ENCODE data around the gene CMIP. TPM values are rescaled to one million over a fixed set of nuclear protein-coding genes. Genes with fewer than 3 reads are reported as not detected.
A peak's percentile ranks its signal among the peaks of the same experiment; 100 is the strongest.

Gene CMIP
- total RNA-seq, 2 experiments from 2014 or later: 28.1 to 29.7 TPM

DNA sequence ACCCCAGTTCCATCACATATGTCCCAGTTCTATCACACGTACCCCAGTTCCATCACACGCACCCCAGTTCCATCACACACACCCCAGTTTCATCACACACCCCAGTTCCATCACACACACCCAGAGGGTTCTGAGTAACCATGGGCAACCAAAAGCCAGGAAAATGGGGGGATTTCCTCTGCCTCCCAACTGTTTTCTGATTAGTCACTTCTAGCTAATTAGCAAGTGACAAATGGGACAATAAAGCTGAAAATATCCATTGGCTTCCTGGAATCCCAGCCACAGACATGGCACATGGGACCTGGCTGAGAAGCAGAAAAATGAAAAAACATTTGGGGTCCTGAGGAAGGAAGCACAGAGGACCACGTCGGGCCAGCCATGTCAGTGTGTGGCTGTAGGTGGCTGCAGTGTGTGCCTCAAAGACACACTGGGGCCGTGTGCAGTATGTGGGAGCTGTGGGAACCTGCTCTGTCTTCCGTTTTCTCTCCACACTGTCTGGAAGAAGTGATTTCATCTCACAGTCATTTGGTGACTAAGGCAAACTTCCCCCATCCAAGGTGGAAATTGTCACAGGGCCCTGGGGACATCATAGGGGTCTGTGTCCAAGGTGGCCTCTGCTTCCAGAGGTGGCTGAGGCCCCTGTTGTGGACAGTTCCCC lies 106.7 kb downstream of the CMIP start:
- peaks cover 25% of the 10 kb centered on the region for H3K4me1 Mint-ChIP-seq
- H3K27me3 Mint-ChIP-seq: no peaks in the 10 kb centered on the region

DNA sequence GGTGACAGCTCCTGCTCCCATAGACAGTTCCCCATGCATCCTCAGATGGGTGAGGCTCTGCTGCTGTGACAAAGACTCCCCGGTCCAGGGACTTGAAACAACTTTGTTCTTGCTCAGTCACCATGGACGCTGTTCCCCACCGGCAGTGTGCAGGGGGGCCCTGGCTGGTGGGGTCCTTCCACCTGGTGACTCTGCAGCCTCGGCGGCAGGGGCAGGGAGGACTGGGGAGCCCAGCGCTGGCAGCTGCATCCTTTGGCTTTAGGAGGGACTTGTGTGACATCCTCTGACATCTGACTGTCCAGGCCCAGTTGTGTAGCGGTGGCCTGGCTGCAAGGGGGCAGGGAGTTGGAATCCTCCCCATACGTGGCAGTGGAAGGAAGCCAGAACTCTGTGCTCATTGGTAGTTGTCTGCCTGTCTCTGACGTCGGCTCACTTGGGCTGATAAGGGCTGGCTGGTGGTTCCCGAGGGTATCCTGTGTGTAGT lies 107.3 kb downstream of the CMIP start:
- no peaks in the 10 kb centered on the region for H3K27me3 Mint-ChIP-seq
- DNase-seq: no peak
- H3K27ac Mint-ChIP-seq: no peak overlapping the region
- H3K9me3 Mint-ChIP-seq: no peaks in the 10 kb centered on the region
- H3K4me3 Mint-ChIP-seq: no peak overlapping the region
- H3K36me3 Mint-ChIP-seq: peaks cover 2% of the 10 kb centered on the region
- H3K4me1 Mint-ChIP-seq: peaks cover 25% of the 10 kb centered on the region

More for the DNA sequence above, 106.7 kb downstream of the CMIP start:
- peak overlapping the region; percentile 3 for H3K27ac Mint-ChIP-seq
- no peaks in the 10 kb centered on the region for H3K9me3 Mint-ChIP-seq
- peaks cover 2% of the 10 kb centered on the region for H3K36me3 Mint-ChIP-seq
- no peak for DNase-seq
- no peak overlapping the region for H3K4me3 Mint-ChIP-seq

DNA sequence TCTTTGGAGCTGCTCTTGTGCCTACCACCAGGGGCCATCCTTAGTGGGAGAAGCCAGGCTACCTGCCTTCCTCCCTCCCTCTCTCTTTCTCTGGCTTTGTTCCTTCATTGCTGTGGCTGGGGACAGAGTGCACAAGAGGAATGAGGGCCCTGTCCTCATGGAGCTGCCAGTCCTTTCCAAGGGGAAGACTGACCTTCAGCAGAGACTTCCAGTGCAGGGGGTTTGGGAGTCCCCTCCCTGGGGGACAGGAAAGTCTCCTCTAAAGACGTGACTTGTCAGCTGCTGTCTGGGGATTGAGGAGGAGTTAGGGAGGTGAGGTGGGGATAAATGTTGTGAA lies 108.1 kb downstream of the CMIP start:
- Mint-ChIP-seq H3K9me3 (no peaks in the 10 kb centered on the region), H3K36me3 (peaks cover 2% of the 10 kb centered on the region), H3K27me3 (no peaks in the 10 kb centered on the region), H3K4me1 (peaks cover 23% of the 10 kb centered on the region), H3K27ac (no peak overlapping the region), H3K4me3 (no peak overlapping the region)
- no peak for DNase-seq

GRCh38 chr16:81553080-81553813 lies 108.6 kb downstream of the CMIP start:
- DNase-seq: no peak
- Mint-ChIP-seq H3K27ac (no peak overlapping the region), H3K4me3 (no peak overlapping the region), H3K27me3 (no peaks in the 10 kb centered on the region), H3K36me3 (peaks cover 2% of the 10 kb centered on the region), H3K4me1 (peaks cover 23% of the 10 kb centered on the region), H3K9me3 (no peaks in the 10 kb centered on the region)

DNA sequence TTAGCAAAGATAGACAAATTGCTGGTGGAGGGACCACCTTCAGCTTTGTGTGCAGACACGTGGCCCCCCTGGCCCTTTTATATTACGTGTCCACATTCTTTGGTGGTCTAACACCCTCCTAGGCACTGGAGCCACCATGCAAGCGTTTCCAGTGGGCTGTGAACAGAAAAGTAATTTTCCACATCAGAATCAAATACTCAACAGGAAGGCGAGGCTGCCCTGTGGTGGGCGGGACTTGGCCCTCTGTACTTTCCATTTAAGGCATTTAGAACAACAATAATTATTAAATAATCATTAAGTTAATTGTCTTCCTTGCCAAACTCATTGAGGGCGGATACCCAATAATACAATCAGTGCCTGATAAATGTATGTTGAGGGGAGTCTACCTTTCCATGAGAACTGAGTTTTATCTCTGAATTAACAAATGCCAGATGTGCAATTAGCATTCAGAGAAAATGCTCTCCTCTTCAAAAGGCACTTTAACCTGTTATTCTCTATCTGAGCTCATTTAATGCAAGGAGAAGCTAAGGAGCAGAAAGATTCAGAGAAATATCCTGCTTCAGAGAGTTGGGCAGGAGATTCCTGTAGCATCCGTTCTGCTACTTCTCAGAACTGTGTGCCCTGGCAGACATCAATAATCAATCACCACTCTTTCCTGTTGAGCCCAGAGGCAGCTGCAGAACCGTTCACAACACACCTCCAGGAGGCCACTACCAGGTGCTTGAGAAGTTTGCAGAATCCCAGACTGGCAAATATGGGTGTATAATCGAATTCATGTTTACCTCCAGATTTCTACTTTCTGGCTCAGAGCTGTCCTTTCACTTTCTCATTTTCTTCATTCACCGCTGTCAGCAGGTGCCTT lies 109.4 kb downstream of the CMIP start:
- peaks cover 23% of the 10 kb centered on the region for H3K4me1 Mint-ChIP-seq
- H3K4me3 Mint-ChIP-seq: no peak overlapping the region
- no peaks in the 10 kb centered on the region for H3K9me3 Mint-ChIP-seq
- DNase-seq: no peak
- H3K27me3 Mint-ChIP-seq: no peaks in the 10 kb centered on the region
- H3K36me3 Mint-ChIP-seq: peaks cover 2% of the 10 kb centered on the region
- H3K27ac Mint-ChIP-seq: no peak overlapping the region

DNA sequence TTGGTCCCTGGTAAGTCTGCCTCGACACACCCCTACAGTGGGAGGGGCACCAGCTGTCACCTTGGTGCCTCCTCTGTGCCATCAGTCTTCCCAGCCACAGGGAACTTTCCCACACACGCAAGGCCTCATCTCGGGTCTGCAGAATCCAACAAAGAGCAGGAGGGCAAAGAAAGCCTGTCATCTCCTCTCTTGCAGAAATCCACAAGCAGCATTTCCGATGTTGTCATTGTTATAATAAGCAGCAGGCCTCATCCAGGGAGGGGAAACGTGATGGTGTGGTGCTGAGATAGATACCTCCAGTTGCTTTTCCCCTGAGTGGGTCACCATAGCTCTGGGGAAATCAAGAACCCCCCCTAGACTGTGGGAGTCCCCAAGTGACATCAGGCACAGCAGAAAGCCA lies 110.4 kb downstream of the CMIP start:
- no peaks in the 10 kb centered on the region for H3K27me3 Mint-ChIP-seq
- no peak overlapping the region for H3K27ac Mint-ChIP-seq
- DNase-seq: no peak
- no peak overlapping the region for H3K4me3 Mint-ChIP-seq
- H3K9me3 Mint-ChIP-seq: no peaks in the 10 kb centered on the region
- H3K36me3 Mint-ChIP-seq: peaks cover 2% of the 10 kb centered on the region
- peaks cover 18% of the 10 kb centered on the region for H3K4me1 Mint-ChIP-seq

DNA sequence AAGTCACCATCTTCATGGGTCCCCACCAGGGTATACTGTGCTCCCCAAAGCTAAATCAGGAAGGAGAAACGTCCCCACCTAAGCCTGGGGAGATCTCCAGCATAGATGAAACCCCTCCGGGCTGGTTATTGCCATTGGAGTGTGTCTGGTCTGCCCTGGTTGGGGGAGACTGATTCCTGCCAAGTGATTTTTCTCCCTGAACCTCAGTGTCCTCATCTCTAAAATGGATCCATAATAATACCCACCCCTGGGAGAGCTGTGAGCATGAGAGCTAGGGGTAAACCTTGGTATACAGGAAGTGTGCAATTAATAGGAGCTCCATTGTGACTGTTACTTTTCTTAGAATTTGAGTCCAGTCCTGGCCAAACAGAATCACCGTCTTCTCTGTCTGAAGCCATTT lies 111.1 kb downstream of the CMIP start:
- H3K27me3 Mint-ChIP-seq: no peaks in the 10 kb centered on the region
- H3K9me3 Mint-ChIP-seq: no peaks in the 10 kb centered on the region
- H3K4me1 Mint-ChIP-seq: peaks cover 20% of the 10 kb centered on the region
- H3K36me3 Mint-ChIP-seq: peaks cover 2% of the 10 kb centered on the region
- no peak overlapping the region for H3K4me3 Mint-ChIP-seq
- DNase-seq: no peak
- H3K27ac Mint-ChIP-seq: no peak overlapping the region

DNA sequence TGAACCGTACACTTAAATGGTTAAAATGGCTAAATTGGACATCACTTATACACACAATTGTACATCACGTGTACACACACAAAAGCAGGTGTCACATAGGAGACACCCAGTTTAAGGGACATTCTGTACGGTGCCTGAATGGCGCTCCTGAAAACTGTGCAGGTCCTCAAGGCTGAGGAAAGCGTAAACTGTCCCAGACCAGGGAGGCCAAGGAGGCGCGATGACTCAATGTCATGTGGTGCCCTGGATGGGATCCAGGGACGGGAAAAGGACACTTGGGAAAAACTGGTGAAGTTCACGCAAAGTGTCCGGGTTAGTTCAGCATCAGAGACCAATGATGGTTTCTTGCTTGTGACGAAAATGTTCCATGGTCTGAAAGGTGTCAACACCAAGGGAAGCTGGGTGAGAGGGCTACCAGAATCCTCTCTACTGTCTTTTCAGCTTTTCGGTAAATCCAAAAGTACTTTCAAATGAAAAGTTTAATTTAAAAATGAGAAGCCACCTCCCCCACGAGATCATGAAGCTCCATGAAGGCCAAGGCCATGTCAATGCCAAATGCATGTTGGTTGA lies 112.2 kb downstream of the CMIP start:
- H3K4me3 Mint-ChIP-seq: no peak overlapping the region
- peaks cover 15% of the 10 kb centered on the region for H3K4me1 Mint-ChIP-seq
- no peaks in the 10 kb centered on the region for H3K27me3 Mint-ChIP-seq
- no peaks in the 10 kb centered on the region for H3K9me3 Mint-ChIP-seq
- H3K27ac Mint-ChIP-seq: no peak overlapping the region
- H3K36me3 Mint-ChIP-seq: no peaks in the 10 kb centered on the region
- DNase-seq: no peak

DNA sequence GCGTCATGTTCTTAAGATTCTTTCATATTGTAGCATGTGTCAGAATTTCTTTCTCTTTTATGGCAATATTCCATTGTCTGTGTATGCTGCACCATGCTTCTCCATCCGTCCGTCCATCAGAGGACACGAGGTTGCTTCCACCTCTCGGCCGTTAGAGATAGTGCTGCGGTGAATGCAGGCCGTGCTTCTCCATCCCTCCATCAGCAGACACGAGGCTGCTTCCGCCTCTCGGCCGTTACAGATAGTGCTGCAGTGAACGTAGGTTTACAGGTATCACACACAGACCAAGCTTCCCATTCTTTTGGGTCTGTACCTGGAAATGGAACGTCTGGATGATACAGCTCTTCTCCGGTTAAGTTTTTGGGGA lies 113.5 kb downstream of the CMIP start:
- Mint-ChIP-seq H3K4me3 (no peak overlapping the region), H3K27me3 (no peaks in the 10 kb centered on the region), H3K9me3 (no peaks in the 10 kb centered on the region), H3K4me1 (peaks cover 12% of the 10 kb centered on the region), H3K27ac (no peak overlapping the region), H3K36me3 (no peaks in the 10 kb centered on the region)
- no peak for DNase-seq

DNA sequence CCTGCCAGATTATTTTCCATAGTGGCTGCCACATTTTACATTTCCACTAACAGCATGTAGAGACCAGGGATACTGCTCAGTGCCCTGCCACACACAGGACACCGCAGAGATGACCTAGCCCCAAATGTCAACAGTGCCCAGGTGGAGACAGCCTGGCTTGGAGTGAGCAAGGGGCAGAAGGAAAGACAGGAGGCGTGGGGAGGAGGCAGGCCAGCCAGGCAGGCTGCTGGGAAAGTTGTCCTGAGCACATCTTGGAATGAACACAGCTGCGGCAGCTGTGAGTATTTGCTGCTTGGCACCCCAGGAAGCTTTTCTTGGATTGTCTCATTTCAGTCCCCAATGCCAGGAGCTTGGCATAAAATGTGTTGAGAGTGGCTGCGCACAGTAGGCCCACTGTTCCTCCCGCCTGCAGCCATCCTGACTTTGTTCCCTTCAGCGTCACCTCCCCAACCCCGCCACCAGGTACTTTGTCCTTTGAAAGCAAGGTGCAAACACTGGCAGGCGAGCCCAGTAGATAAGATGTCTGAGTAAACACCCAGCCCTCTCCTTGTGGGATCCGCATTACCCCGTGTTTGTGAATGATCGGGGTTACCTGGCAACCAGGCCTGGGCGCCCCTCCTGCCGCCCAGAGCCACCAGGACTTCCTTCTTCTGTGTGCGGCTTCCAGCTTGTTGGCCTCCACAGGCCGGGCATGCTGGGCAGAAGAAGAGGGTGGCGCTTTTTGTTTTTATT lies 114.0 kb downstream of the CMIP start:
- H3K4me3 Mint-ChIP-seq: no peak overlapping the region
- H3K27me3 Mint-ChIP-seq: no peaks in the 10 kb centered on the region
- H3K9me3 Mint-ChIP-seq: no peaks in the 10 kb centered on the region
- no peak for DNase-seq
- peaks cover 10% of the 10 kb centered on the region for H3K4me1 Mint-ChIP-seq
- H3K36me3 Mint-ChIP-seq: no peaks in the 10 kb centered on the region
- H3K27ac Mint-ChIP-seq: no peak overlapping the region

GRCh38 chr16:81560979-81561657 lies 116.5 kb downstream of the CMIP start:
- no peaks in the 10 kb centered on the region for H3K9me3 Mint-ChIP-seq
- no peak for DNase-seq
- H3K27me3 Mint-ChIP-seq: no peaks in the 10 kb centered on the region
- no peak overlapping the region for H3K27ac Mint-ChIP-seq
- peaks cover 2% of the 10 kb centered on the region for H3K4me1 Mint-ChIP-seq
- no peak overlapping the region for H3K4me3 Mint-ChIP-seq
- no peaks in the 10 kb centered on the region for H3K36me3 Mint-ChIP-seq

GRCh38 chr16:81562174-81562849 lies 117.7 kb downstream of the CMIP start:
- H3K4me1 Mint-ChIP-seq: peaks cover 2% of the 10 kb centered on the region
- no peaks in the 10 kb centered on the region for H3K9me3 Mint-ChIP-seq
- no peaks in the 10 kb centered on the region for H3K27me3 Mint-ChIP-seq
- H3K36me3 Mint-ChIP-seq: peaks cover 2% of the 10 kb centered on the region
- H3K4me3 Mint-ChIP-seq: no peak overlapping the region
- no peak for DNase-seq
- no peak overlapping the region for H3K27ac Mint-ChIP-seq

GRCh38 chr16:81562926-81563325 lies 118.3 kb downstream of the CMIP start:
- H3K27me3 Mint-ChIP-seq: no peaks in the 10 kb centered on the region
- no peak for DNase-seq
- peaks cover 5% of the 10 kb centered on the region for H3K4me1 Mint-ChIP-seq
- no peak overlapping the region for H3K27ac Mint-ChIP-seq
- peaks cover 2% of the 10 kb centered on the region for H3K36me3 Mint-ChIP-seq
- no peak overlapping the region for H3K4me3 Mint-ChIP-seq
- no peaks in the 10 kb centered on the region for H3K9me3 Mint-ChIP-seq
